ENCODE measurements around the gene ZNF92. TPM values are rescaled to one million over a fixed set of nuclear protein-coding genes. Genes with fewer than 3 reads are reported as not detected.

The ZNF92 gene
- total RNA-seq, 1 experiment from 2014 or later, result 9.4 TPM

DNA sequence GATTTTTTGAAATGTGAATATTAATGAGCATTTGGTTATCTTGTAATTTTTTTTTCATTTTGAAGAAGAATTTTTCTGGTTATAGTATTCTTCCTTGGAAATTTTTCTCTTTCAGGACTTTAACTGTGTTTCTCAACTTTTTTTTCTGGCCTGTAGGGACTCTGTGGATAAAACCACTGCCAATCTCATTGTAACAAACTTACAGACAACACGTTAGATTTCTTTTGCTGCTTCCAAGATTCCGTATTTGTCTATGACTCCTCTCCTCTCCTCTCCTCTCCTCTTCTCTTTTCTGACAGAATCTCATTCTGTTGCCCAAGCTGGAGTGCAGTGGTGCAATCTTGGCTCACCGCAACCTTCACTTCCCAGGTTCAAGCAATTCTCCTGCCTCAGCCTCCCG, 19.4 kb upstream of the ZNF92 start:
- H3K4me3 ChIP-seq (replicated peaks in 1 of 2; ENCODE audit: low read depth in 1 of 2, low read length in 2 of 2), result no peak overlapping the region
- H3K4me2 ChIP-seq (ENCODE audit: low read length), result no peak overlapping the region
- no peak for ATAC-seq
- intact Hi-C loops (cut with micrococcal nuclease), result no loop called here
- no peaks in the 10 kb centered on the region for H3K27me3 ChIP-seq (ENCODE audit: insufficient read depth, low read length)
- ChIA-PET CTCF (no interaction called here), RAD21 (ENCODE audit: low non-redundant PET in 1 of 2, low total read pairs in 2 of 2, uncharacterized antibody in 2 of 2, unreplicated experiment in 2 of 2) (no interaction called here), POLR2A (interaction anchor here (0.6 kb wide), 1 partner anchor 1063 kb away, joined by 4 read pairs; no protein-coding TSS in a partner anchor)
- H3K9me3 ChIP-seq (ENCODE audit: control insufficient read depth in 1 of 2, insufficient read depth in 1 of 2, low read depth in 1 of 2, low read length in 2 of 2), result no peaks in the 10 kb centered on the region
- TF ChIP-seq ZFX (IDR thresholded peaks at IDR 0.05) (no peak), EZH2 (IDR thresholded peaks at IDR 0.05) (no peak), EZH2phosphoT487 (IDR thresholded peaks at IDR 0.05; ENCODE audit: borderline replicate concordance) (no peak), YY1 (IDR thresholded peaks at IDR 0.05; ENCODE audit: extremely low read depth, insufficient replicate concordance, low read depth, low read length) (no peak), JUND (IDR thresholded peaks at IDR 0.05) (no peak)
- TF ChIP-seq, protein P1, sequence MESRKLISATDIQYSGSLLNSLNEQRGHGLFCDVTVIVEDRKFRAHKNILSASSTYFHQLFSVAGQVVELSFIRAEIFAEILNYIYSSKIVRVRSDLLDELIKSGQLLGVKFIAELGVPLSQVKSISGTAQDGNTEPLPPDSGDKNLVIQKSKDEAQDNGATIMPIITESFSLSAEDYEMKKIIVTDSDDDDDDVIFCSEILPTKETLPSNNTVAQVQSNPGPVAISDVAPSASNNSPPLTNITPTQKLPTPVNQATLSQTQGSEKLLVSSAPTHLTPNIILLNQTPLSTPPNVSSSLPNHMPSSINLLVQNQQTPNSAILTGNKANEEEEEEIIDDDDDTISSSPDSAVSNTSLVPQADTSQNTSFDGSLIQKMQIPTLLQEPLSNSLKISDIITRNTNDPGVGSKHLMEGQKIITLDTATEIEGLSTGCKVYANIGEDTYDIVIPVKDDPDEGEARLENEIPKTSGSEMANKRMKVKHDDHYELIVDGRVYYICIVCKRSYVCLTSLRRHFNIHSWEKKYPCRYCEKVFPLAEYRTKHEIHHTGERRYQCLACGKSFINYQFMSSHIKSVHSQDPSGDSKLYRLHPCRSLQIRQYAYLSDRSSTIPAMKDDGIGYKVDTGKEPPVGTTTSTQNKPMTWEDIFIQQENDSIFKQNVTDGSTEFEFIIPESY (IDR thresholded peaks at IDR 0.05; ENCODE audit: extremely low read depth, insufficient replicate concordance, low read length), result no peak
- TF ChIP-seq, protein P2, sequence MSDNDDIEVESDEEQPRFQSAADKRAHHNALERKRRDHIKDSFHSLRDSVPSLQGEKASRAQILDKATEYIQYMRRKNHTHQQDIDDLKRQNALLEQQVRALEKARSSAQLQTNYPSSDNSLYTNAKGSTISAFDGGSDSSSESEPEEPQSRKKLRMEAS (IDR thresholded peaks at IDR 0.05), result no peak
- H3K36me3 ChIP-seq (ENCODE audit: control insufficient read depth in 1 of 2, insufficient read depth in 2 of 2, low read length in 2 of 2), result no peaks in the 10 kb centered on the region
- H3K27ac ChIP-seq (ENCODE audit: low read depth, low read length), result no peak overlapping the region
- no peak for DNase-seq (ENCODE audit: low read depth, low spot score)
- no peaks in the 10 kb centered on the region for H3K79me2 ChIP-seq (ENCODE audit: insufficient read depth, low read length)
- H2AFZ ChIP-seq (ENCODE audit: low read depth, low read length, poor library complexity, severe bottlenecking), result no peak overlapping the region
- H4K20me1 ChIP-seq (ENCODE audit: insufficient read depth), result no peaks in the 10 kb centered on the region
- no TSS peak for BruUV-seq (replicated peaks)
- no peak overlapping the region for H3K9ac ChIP-seq (ENCODE audit: low read length)
- H3K4me1 ChIP-seq (ENCODE audit: control insufficient read depth in 1 of 2, insufficient read depth in 2 of 2, low read length in 2 of 2), result no peaks in the 10 kb centered on the region
- H3K9me2 ChIP-seq (ENCODE audit: insufficient read depth), result no peaks in the 10 kb centered on the region

DNA sequence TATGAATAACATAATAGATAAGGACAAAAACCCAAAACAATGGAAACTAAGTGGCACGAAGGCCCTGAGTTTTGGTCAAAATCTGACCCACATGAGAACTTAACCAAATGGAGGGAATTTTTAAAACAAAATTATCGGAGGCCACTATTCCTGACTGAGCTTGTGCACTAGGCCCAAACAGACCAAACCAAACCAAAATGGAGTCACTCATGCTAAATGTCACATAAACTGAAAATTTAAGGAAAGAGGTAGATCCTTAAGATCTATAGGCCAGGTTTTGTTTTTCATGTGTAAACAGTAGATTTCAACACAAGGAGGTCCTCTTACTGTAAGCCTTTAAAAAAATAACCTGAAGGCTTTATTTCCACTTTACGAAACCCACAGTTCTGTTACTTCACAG, 3.8 kb upstream of the ZNF92 start:
- H3K36me3 ChIP-seq (ENCODE audit: control insufficient read depth in 1 of 2, insufficient read depth in 2 of 2, low read length in 2 of 2), result no peaks in the 10 kb centered on the region
- RAD21 ChIA-PET (ENCODE audit: low non-redundant PET in 1 of 2, low total read pairs in 2 of 2, uncharacterized antibody in 2 of 2, unreplicated experiment in 2 of 2), result no interaction called here
- no peaks in the 10 kb centered on the region for H3K9me3 ChIP-seq (ENCODE audit: control insufficient read depth in 1 of 2, insufficient read depth in 1 of 2, low read depth in 1 of 2, low read length in 2 of 2)
- H3K9me2 ChIP-seq (ENCODE audit: insufficient read depth), result no peaks in the 10 kb centered on the region
- BruUV-seq (replicated peaks), result no TSS peak
- POLR2A ChIA-PET, result no interaction called here
- peaks cover 12% of the 10 kb centered on the region for H3K79me2 ChIP-seq (ENCODE audit: insufficient read depth, low read length)
- intact Hi-C loops (cut with micrococcal nuclease), result no loop called here
- no peak overlapping the region for H3K4me3 ChIP-seq (replicated peaks in 1 of 2; ENCODE audit: low read depth in 1 of 2, low read length in 2 of 2)
- H3K9ac ChIP-seq (ENCODE audit: low read length), result no peak overlapping the region
- H2AFZ ChIP-seq (ENCODE audit: low read depth, low read length, poor library complexity, severe bottlenecking), result no peak overlapping the region
- H3K27ac ChIP-seq (ENCODE audit: low read depth, low read length), result no peak overlapping the region
- no peaks in the 10 kb centered on the region for H3K27me3 ChIP-seq (ENCODE audit: insufficient read depth, low read length)
- ATAC-seq (no peak), DNase-seq (ENCODE audit: low read depth, low spot score) (no peak)
- H3K4me2 ChIP-seq (ENCODE audit: low read length), result no peak overlapping the region
- CTCF ChIA-PET, result no interaction called here
- H3K4me1 ChIP-seq (ENCODE audit: control insufficient read depth in 1 of 2, insufficient read depth in 2 of 2, low read length in 2 of 2), result peaks cover 6 to 9% of the 10 kb centered on the region in 2 experiments; a peak in 3 of 4 replicates
- H4K20me1 ChIP-seq (ENCODE audit: insufficient read depth), result no peaks in the 10 kb centered on the region
- TF ChIP-seq EZH2phosphoT487 (IDR thresholded peaks at IDR 0.05; ENCODE audit: borderline replicate concordance) (no peak), SIN3A (IDR thresholded peaks at IDR 0.05; ENCODE audit: low read depth) (no peak), YY1 (IDR thresholded peaks at IDR 0.05; ENCODE audit: extremely low read depth, insufficient replicate concordance, low read depth, low read length) (no peak), JUND (IDR thresholded peaks at IDR 0.05) (no peak), ZFX (IDR thresholded peaks at IDR 0.05) (no peak), SRF (IDR thresholded peaks at IDR 0.05; ENCODE audit: low read depth) (no peak), EGR1 (IDR thresholded peaks at IDR 0.05; ENCODE audit: low read depth) (no peak), RAD21 (IDR thresholded peaks at IDR 0.05; ENCODE audit: low read depth) (no peak)
- TF ChIP-seq, protein P3, sequence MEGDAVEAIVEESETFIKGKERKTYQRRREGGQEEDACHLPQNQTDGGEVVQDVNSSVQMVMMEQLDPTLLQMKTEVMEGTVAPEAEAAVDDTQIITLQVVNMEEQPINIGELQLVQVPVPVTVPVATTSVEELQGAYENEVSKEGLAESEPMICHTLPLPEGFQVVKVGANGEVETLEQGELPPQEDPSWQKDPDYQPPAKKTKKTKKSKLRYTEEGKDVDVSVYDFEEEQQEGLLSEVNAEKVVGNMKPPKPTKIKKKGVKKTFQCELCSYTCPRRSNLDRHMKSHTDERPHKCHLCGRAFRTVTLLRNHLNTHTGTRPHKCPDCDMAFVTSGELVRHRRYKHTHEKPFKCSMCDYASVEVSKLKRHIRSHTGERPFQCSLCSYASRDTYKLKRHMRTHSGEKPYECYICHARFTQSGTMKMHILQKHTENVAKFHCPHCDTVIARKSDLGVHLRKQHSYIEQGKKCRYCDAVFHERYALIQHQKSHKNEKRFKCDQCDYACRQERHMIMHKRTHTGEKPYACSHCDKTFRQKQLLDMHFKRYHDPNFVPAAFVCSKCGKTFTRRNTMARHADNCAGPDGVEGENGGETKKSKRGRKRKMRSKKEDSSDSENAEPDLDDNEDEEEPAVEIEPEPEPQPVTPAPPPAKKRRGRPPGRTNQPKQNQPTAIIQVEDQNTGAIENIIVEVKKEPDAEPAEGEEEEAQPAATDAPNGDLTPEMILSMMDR (IDR thresholded peaks at IDR 0.05 in 2 of 3, conservative IDR thresholded peaks at IDR 0.05 in 1 of 3; ENCODE audit: borderline replicate concordance in 1 of 3, insufficient read depth in 1 of 3, low read depth in 2 of 3, low read length in 2 of 3), result no peak
- TF ChIP-seq, protein P2 (IDR thresholded peaks at IDR 0.05), result no peak
- TF ChIP-seq, protein P1 (IDR thresholded peaks at IDR 0.05; ENCODE audit: extremely low read depth, insufficient replicate concordance, low read length), result no peak
- TF ChIP-seq, protein P4, sequence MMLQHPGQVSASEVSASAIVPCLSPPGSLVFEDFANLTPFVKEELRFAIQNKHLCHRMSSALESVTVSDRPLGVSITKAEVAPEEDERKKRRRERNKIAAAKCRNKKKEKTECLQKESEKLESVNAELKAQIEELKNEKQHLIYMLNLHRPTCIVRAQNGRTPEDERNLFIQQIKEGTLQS (IDR thresholded peaks at IDR 0.05), result no peak

All from HCT116 (cell line).